Measurements from ENCODE around the gene ERC2.
"Not testable (repeated sequence)": the region's sequence is repeated elsewhere in the genome, so short reads cannot be mapped to it uniquely, and the experiment has no call there.

Gene ERC2

GRCh38 chr3:56304069-56304468 lies 164.2 kb downstream of the ERC2 start:
- no peak for DNase-seq

DNA sequence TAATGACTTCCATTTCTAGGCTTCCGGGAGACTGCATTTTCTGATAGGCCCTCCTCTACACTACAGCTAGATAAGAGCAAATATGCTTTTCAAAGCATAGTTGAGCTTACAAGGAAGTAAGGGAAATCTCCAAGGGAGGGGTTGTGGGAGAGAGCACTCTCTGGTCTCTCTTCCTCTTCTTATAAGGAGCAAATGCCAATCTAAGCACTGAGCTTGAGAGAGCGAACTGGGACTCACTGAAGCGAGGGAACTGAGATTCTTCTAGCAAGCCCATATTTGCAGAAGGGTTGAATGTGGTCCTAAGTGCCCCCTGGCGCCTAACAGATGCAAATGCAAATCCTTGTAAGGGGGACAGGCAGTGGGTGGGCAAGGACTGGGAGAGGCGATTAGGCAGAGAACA lies 164.8 kb downstream of the ERC2 start:
- DNase-seq = peak in 1 of 2 experiments; percentile 45

- peak in 1 of 2 experiments; percentile 5 for DNase-seq
These were observed 165.8 kb downstream of the ERC2 start for GRCh38 chr3:56302417-56302816.

- DNase-seq = no peak
These were observed 170.9 kb downstream of the ERC2 start for GRCh38 chr3:56297281-56297840.

GRCh38 chr3:56296361-56296760 lies 171.9 kb downstream of the ERC2 start:
- DNase-seq = no peak

DNA sequence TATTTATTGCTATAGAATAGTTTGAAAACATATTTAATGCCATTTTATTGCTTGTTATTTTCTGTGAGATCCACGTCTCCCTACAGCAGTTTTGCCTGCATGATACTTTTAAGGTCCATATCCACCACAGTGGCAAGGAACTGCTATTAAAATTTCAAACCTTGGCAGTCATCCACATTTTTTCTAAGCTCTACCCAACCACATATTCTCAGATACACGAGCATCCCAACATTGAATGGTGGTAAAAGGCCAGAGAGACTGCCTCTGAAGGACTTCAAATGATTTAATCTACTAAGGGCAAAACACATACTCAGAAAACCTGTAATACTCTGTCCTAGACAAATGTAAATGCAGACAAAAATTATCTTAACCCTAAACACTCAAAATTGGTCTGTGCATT lies 173.1 kb downstream of the ERC2 start:
- DNase-seq = no peak

DNA sequence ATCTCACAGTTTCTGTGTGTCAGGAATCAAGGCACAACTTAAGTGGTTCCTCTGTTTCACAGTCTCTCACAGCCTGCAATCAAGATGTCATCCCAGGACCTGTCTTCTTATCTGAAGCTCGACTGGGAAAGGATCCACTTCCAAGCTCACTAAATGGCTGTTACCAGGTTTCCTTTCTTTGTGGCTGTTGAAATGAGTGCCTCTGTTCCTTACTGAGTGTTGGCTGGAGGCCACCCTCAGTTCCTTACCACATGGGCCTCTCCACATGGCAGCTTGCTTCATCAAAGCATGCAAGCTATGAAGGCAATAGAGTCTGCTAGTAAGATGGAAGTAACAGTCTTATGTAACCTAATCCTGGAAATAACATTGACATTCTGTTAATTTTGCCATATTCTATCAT lies 174.0 kb downstream of the ERC2 start:
- no peak for DNase-seq

DNA sequence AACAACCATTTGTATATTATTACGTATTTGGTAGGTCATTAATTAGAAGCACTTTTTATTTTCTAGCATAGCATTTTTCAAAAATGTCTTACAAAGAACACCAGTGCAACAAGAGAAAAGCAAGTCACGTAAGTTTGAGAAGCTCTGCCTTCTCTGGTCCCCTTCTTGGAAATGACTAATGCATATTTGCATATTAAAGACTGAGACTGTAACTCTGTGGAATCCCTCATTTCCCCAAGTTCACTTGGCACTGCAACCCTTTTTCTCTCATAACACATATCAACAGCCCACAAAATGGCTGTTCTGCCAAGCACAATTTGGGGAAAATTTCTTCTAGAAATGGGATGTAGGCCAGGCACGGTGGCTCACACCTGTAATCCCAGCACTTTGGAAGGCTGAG lies 176.3 kb downstream of the ERC2 start:
- no peak for DNase-seq

GRCh38 chr3:56291244-56291680 lies 177.0 kb downstream of the ERC2 start:
- no peak for DNase-seq

GRCh38 chr3:56290374-56290773 lies 177.9 kb downstream of the ERC2 start:
- DNase-seq = no peak

GRCh38 chr3:56288258-56288657 lies 180.0 kb downstream of the ERC2 start:
- DNase-seq = no peak

DNA sequence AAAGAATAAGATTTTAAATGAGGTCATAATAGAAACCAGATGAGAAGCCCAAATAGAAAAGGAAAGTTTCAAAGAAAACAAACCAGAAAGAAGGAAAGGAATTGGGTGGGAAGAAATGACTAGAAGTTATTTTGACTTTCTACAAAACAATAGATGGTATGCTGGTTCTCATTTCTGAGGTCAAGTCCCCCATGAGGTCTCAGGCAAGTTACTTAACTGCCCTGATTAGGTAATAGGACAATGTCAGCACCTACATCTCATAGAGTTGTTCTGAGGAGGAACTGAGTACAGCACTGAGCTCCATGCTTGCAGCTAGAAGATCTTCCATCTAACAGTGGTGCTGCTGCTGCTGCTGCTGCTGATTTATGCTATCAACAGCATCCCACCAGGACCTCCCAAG lies 185.9 kb downstream of the ERC2 start:
- no peak for DNase-seq

DNA sequence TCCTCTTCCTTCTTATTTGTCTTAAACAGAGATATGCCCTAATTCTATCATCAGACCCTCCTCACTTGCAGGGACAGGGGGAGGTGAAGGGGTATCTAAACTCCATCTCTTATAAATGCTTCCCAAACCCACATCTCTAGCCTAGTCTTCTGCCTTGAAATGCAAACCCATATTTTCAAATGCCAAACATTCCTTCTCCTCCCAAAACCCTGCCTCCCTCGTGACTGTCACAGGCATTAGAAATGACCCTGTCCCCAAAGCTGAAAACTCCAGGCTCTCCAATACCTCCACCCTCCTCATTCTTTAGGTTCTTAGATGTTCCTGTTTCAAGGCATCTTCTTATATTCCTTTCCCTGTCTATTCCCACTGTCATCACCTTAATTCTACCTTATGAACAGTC lies 191.0 kb downstream of the ERC2 start:
- no peak for DNase-seq

- DNase-seq = no peak
These were observed 193.1 kb downstream of the ERC2 start for GRCh38 chr3:56275120-56275519.

DNA sequence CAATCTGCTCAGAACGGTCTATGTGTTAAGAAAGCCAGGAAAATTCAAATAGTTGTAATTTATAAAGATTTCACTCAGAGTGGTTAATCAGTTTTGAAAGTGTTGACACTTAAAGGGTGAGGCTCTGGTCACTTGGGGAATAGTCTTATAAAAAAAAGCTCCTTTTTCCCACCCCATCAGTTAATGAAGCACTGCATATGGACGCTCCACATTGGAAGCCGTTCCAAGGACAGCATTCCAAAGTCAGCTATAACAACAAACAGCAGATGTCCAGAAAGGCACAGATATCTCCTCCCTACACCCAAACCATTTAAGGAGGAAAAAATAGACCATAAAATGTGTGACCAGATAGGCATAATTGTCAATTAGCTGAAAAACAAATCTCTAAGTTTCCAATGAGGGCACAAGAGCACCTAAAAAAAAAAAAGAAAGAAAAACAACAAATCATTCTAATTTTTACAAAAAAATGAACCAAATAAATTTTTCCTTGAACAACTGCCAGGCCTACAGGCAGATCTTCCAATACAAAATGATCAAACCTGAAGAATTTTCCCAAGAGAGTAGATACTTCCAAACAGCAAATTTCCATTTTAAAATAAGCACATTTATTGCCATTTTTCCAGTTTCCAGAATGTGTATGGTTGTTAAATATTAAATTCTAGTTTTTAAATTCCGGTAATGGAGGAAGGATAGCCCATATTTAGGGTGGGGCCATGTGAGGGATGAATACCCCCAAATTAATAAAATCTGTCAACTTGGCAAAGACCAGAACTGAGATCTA lies 198.3 kb downstream of the ERC2 start:
- DNase-seq = no peak

- no peak for DNase-seq
These were observed 199.5 kb downstream of the ERC2 start for GRCh38 chr3:56268616-56269383.

- not testable (repeated sequence) for DNase-seq
These were observed 206.4 kb downstream of the ERC2 start for GRCh38 chr3:56261852-56262251.

DNA sequence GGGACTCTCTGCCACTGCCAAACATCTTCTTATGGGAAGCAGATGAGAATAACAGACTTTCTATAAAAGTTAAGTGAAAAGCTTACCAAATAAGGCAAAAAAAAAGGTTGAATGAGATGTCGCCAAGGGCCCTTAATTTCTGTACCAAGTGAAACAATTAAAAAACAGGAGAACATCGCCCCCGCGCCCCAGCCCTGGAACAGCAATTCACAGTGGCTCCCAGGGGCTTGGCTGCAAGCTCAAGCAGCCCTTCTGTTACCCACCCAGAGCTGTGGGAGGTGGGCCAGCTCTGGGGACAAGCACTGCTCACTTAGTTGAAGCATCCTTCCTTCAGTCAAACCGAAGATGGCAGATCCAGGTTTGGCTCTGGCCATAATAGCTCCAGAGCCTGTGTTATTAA lies 208.0 kb downstream of the ERC2 start:
- DNase-seq = no peak

- no peak for DNase-seq
These were observed 210.4 kb downstream of the ERC2 start for GRCh38 chr3:56257826-56258225.

- peak in 1 of 2 experiments; percentile 20 for DNase-seq
These were observed 213.4 kb downstream of the ERC2 start for GRCh38 chr3:56254835-56255234.

- DNase-seq = no peak
These were observed 214.2 kb downstream of the ERC2 start for GRCh38 chr3:56253941-56254665.

- peak in 1 of 2 experiments; percentile 55 for DNase-seq
These were observed 216.8 kb downstream of the ERC2 start for GRCh38 chr3:56251343-56251945.

GRCh38 chr3:56248021-56248420 lies 220.2 kb downstream of the ERC2 start:
- DNase-seq = no peak
